Measurements from ENCODE around the gene RBM17.
"Not testable (repeated sequence)": the region's sequence is repeated elsewhere in the genome, so short reads cannot be mapped to it uniquely, and the experiment has no call there.

Gene RBM17

GRCh38 chr10:6139470-6139869, 50.6 kb downstream of the RBM17 start:
- no peak for DNase-seq

GRCh38 chr10:6140141-6140841, 51.5 kb downstream of the RBM17 start:
- no peak for DNase-seq

DNA sequence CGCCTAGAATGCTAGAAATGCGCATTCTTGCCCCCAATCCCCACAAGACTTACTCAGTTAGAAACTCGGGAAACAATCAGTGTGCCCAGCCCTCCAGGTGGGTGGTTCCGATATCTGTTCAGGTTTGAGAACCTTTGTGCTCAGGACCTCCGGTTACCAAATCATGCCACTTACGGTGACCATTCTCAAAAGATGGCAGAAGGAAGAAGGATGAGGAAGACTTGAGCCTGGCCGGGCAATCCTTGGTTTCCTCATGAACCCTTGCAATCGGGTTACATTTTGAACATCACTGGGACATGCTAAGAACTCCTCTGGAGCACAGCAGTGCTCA, 52.1 kb downstream of the RBM17 start:
- no peak for DNase-seq

GRCh38 chr10:6141296-6142151, 52.7 kb downstream of the RBM17 start:
- peak; percentile 95 for DNase-seq

- not testable (repeated sequence) for DNase-seq
Observed at GRCh38 chr10:6142186-6142585, 53.4 kb downstream of the RBM17 start.

GRCh38 chr10:6142644-6143043, 53.8 kb downstream of the RBM17 start:
- DNase-seq = no peak

DNA sequence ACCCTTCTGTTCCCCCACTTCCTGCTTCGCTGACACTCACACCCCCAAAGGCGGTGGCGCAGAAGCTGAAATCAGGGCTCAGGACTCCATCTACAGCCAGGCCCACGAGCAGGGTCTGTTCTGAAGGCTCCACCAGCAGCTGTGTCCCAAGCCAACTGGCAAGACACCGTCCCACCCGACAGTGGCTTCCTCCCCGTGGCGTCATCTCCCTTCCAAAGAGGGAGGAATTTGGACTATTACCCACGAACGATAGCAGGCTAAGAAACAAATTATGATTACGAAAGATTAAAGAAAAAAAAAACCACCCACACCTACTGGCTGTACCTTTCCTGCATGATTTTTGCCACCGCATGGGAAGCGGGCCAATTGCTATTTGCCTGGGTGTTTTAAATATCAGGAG, 54.3 kb downstream of the RBM17 start:
- no peak for DNase-seq

- peak; percentile 84 for DNase-seq
Observed at GRCh38 chr10:6144406-6145165, 55.8 kb downstream of the RBM17 start.

GRCh38 chr10:6145166-6145987, 56.5 kb downstream of the RBM17 start:
- no peak for DNase-seq

GRCh38 chr10:6146013-6146785, 57.4 kb downstream of the RBM17 start:
- no peak for DNase-seq

DNA sequence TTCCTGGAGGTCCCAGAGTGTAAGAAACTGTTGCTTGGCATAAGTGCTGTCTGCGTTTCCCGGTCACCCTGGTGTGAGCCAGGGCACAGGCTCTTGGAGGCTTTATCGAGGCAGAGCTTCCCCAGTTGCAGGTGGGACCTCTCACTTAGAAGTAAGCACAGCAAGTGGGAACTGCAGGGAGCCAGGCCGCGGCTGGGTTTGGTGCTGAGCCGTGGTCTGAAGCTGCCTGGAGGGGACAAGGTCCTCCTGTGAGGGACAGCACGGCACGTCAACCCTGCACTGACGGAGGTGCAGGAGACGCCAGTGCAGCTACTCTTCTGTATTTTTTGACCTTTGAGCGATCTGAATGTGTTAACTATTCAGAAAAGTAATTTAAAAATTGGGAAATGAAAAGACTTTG, 58.1 kb downstream of the RBM17 start:
- DNase-seq = no peak

DNA sequence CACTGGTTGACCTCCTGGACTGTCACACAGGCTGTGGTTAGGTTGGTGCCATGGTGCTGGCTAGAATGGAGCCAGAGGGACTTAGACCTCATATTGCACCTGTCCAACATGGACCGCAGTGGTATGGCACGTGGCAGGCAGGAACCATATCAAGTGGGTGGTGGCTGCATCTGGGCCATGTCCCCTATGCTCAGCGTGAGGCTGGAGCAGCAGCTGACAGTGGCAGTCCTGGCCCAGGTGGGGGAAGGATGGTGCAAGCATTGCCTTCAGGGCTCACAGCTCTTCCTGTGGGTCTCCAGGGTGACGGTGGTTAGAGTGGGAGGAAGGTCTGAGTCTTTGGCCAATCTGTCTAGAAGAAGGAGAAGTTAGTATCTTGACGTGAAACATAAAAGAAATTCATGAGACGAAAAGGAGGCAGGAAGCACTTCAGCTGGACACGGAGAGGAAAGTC, 59.4 kb downstream of the RBM17 start:
- no peak for DNase-seq

GRCh38 chr10:6148908-6149307, 60.1 kb downstream of the RBM17 start:
- no peak for DNase-seq

DNA sequence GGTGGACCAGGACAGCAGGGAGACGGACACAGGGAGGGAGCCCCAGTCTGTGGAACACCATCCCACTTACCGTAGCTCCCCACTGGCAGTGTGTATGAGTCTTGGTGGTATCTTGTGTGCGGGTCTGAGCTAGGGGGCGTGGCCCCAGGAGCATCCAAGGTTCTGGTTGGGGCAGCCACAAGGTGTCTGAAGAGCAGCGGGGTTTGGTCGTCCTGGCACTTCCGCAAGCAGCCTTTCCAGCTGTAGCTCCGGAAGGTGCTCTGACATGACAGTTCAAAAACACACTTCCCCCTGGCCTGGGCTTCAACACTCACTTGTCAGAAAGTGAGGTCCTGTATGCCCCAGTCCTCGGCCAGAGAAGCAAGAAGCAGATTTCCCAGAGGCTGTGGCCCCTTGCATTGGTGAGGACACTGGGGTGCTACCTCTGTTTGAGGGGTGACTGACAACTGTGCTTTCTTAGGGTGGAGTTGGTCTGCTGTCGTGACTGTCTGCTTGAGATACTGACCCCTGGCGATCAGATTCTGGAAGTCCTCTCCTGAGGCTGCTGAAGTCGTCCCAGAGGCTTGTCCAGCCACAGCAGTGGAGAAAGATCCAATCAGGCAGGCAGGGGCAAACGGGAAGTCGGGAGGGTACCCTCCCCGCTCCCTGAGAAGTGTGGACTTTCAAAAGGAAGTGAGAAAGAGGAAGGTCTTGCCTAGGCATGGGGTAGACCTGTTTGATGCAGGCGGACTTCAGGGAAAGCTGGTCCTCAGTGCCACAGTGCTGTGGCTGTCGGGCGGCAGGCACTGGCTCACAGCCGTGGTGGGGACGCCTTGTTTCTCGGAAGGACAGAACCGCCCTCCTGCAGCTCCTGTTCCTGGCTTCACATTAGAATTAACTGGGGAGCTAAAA, 62.5 kb downstream of the RBM17 start:
- DNase-seq = peak; percentile 50

DNA sequence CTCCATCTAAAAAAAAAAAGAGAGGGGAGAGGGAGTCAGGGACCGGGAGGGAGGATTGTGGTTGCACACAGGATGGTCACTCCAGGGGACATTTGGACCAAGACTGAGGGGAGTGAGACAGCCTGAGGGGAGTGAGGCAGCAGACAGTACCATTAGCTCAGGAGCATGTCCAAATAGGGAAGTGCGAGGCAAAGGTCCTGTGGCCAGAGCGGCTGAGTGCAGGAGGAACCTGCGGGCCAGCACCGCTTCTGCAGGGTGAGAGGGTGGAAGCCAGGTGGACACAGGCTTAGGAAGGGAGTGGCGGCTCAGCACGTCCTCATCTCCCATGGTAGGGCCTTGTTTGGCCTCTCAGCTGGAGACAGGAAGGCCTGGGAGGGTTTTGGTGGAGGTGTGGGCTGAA, 65.0 kb downstream of the RBM17 start:
- no peak for DNase-seq

DNA sequence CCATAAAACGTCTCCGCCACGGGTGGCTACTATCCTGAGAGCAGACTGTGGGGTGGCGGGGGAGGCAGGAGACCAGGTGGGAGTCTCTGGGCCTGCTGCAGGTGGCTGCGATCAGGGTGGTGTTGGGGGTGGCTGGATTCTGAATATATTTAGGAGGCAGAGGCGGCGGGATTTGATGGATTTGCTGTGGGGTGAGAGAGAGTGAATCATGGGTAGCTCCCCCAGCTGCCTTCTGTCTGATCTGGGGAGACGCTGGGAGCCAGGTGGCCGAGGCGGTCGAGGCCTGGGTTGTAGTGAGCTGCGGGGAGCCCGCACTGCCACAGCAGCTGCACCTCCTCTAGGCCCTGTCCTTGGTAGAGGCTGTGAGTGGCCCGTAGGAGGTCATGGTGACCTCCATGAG, 65.7 kb downstream of the RBM17 start:
- DNase-seq = no peak

GRCh38 chr10:6158276-6158675, 69.4 kb downstream of the RBM17 start:
- no peak for DNase-seq

DNA sequence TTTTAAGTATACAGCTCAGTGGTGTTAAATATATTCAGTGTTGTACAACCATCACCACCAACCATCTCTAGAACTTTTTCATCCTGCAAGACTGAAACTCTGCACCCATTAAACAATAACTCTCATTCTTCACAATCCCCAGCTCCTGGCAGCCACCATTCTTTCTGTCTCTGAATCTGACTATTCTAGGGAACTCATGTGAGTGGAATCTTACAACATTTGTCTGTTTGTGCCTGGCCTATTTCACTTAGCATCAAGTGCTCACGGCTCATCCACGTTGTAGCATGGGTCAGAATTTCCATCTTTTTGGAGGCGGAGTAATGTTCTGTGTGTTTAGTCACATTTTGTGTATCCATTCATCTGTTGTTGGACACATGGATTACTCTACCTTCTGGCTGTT, 73.1 kb downstream of the RBM17 start:
- no peak for DNase-seq

DNA sequence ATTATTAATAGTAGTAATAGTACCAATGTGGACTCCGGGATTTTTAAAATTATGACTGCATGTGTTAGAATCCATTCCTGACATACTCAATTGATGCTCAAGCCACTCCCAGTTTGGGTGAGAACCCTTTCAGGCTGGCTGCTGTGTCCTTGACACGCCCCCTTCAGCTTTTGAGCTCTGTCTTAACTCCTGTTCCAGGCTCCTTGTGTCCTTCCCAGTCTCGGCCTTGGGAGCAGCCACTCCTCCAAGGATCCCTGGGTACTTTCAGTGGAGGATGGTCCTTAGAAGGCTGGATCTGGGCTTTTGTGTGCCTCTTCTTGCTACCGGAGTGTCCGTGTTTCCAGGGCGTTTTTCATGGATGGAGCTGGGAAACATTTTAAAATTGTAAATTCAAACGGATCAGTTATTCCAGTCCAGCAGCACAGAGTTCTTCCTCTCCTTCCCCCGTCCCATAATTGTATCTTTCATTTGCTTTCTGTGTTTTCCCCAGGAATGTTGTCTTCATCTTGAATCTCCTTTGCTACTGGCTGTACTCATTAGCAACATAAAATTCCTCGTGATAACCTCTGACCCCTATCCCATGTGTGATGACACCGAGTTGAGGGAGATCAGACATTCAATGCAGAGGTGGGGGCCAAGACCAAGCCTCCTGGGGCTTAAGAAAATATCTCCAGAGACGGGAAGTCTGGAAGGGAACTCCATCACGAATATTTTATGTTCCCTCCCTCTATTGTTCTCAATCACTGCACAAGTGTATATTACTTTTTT, 73.9 kb downstream of the RBM17 start:
- DNase-seq = no peak

Measured in fibroblast of skin of right biceps (primary cell).